Dendritic cell treated with granulocyte-macrophage colony-stimulating factor and Interleukin-4, amounts not matched to agents 40 ng/mL and 50 ng/mL, for 4 days (primary cell): Measurements from ENCODE around the gene GPR42.
A peak's percentile ranks its signal among the peaks of the same experiment; 100 is the strongest.
"Not testable (repeated sequence)": the region's sequence is repeated elsewhere in the genome, so short reads cannot be mapped to it uniquely, and the experiment has no call there.

Source experiments
- H3K27ac Mint-ChIP-seq: one replicate; pipeline ENCODE4 v1.8.0; 2022; ENCODE audit warnings: mild to moderate bottlenecking, mixed read lengths
- H3K27me3 Mint-ChIP-seq: one replicate; pipeline ENCODE4 v1.8.0; 2022; ENCODE audit warnings: mild to moderate bottlenecking, mixed read lengths
- H3K36me3 Mint-ChIP-seq: one replicate; pipeline ENCODE4 v1.8.0; 2022; ENCODE audit warnings: low read depth, mixed read lengths
- H3K4me1 Mint-ChIP-seq: one replicate; pipeline ENCODE4 v1.8.0; 2022; ENCODE audit warnings: low read depth, mixed read lengths
- H3K4me3 Mint-ChIP-seq: one replicate; pipeline ENCODE4 v1.8.0; 2022; ENCODE audit warnings: mild to moderate bottlenecking, moderate library complexity, mixed read lengths
- H3K9me3 Mint-ChIP-seq: one replicate; pipeline ENCODE4 v1.8.0; 2022; ENCODE audit warnings: mixed read lengths
- intact Hi-C: fragments of 100-400 bp; cut with micrococcal nuclease; formaldehyde crosslinking; loops from one replicate; pipeline ENCODE4 v1.15.0; 2022

Gene GPR42

DNA sequence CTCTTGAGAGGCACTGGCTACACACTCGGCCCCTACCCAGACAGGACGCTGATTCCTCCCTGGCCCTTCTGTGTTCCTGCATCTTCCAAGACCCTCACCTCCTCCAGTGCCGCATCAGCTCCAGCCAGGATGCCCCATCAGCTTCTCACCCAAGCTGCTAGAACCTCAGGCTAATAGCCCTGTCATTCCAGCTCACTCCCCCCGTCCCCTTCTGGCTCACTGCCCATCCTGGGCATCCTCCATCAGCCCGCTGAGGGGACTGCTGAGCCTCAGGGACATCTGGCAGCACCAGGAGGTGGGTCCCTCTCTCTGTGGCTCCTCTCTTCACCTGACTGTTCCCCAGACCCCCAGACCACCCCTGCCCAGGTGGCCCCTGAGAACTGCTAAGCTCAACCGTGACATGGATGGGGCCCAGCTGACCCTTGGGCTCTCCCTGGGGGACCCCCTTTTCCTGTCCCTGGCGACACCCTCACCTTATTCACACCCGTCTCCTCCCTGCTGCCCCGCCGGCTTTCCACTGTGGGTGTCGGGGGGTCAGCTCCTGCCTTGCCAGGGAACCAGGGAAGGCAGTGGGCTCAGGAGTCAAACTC, 7.8 kb upstream of the GPR42 start:
- Mint-ChIP-seq H3K4me1 (peaks cover 9% of the 10 kb centered on the region), H3K27me3 (no peaks in the 10 kb centered on the region), H3K9me3 (no peaks in the 10 kb centered on the region), H3K36me3 (no peaks in the 10 kb centered on the region), H3K4me3 (no peak overlapping the region), H3K27ac (no peak overlapping the region)
- intact Hi-C loops = no loop called here

DNA sequence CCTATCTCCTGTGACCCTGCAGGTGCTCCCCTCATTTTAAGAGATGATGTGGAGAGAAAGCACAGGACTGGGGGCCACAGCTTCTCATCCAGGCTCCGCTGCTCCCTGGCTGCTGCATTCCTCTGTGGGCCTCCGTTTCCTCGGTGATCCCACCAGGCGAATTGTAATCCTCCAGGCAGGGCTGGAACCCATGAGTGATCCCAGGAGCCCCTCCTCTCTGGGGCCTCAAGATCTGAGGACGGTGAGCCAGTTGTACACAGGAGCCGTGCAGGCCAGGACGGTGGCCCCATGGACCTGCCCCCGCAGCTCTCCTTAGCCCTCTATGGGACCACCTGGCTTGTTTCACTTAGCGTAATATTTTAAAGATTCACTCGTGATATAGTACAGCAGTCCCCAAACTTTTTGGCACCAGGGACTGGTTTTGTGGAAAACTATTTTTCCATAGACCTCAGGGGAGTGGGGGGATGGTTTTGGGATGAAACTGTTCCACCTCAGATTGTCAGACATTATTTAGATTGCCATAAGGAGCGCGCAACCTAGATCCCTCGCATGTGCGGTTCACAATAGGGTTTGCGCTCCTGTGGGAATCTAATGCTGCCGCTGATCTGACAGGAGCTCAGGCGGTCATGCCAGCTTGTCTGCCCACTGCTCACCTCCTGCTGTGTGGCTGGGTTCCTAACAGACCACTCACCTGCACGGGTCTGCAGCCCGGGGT, 7.0 kb upstream of the GPR42 start:
- intact Hi-C loops = no loop called here
- no peaks in the 10 kb centered on the region for H3K36me3 Mint-ChIP-seq
- peaks cover 2% of the 10 kb centered on the region for H3K4me1 Mint-ChIP-seq
- no peaks in the 10 kb centered on the region for H3K27me3 Mint-ChIP-seq
- H3K4me3 Mint-ChIP-seq = no peak overlapping the region
- H3K9me3 Mint-ChIP-seq = no peaks in the 10 kb centered on the region
- H3K27ac Mint-ChIP-seq = no peak overlapping the region

DNA sequence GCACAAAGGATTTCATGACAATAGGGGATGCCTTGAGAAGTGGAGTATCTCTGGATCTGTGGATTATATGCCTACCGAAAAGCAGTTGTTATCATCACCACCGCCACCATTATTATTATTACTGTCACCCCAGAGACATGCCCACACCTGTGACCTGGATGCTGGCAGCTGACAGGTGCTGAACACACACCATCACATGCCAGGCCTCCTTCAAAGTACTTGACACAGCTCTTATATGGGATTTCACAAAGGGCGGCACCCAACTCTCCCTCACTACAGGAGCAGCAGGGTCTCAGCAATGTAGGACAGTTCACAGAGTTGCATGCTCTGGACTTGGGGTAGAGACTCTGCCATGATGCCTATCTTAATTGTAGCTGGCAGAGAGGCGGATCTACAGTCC, 5.6 kb upstream of the GPR42 start:
- H3K4me3 Mint-ChIP-seq = no peak overlapping the region
- H3K9me3 Mint-ChIP-seq = no peaks in the 10 kb centered on the region
- intact Hi-C loops = no loop called here
- H3K27me3 Mint-ChIP-seq = no peaks in the 10 kb centered on the region
- no peaks in the 10 kb centered on the region for H3K4me1 Mint-ChIP-seq
- H3K36me3 Mint-ChIP-seq = no peaks in the 10 kb centered on the region
- no peak overlapping the region for H3K27ac Mint-ChIP-seq

DNA sequence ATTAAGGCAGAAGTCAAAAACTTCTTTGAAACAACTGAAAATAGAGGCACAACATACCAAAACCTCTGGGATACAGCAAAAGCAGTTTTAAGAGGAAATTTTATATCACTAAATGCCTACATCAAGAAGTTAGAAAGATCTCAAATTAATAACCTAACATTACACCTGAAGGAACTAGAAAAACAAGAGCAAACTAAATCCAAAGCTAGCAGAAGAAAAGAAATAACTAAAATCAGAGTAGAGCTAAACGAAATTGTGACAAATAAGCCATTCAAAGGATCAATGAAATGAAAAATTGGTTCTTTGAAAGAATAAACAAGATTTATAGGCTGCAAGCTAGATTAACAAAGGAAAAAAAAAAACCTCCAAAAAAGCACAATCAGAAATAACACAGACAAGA, 2.5 kb upstream of the GPR42 start:
- Mint-ChIP-seq H3K4me3 (no peak overlapping the region), H3K36me3 (no peaks in the 10 kb centered on the region), H3K27ac (no peak overlapping the region), H3K27me3 (no peaks in the 10 kb centered on the region), H3K9me3 (no peaks in the 10 kb centered on the region), H3K4me1 (no peaks in the 10 kb centered on the region)
- intact Hi-C loops = no loop called here

DNA sequence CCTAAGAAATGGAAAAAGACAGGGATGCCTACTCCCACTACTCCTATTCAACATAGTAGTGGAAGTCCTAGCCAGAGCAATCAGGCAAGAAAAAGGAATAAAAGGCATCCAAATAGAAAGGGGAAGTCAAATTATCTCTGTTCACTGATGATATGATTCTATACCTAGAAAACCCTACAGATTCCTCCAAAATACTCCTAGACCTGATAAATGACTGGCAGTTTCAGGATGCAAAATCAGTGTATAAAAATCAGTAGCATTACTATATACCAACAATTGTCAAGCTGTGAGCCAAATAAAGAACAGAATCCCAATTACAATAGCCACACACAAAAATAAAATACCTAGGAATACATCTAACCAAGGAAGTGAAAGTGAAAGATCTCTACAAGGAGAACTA, 1.3 kb upstream of the GPR42 start:
- Mint-ChIP-seq H3K4me1 (peaks cover 10% of the 10 kb centered on the region), H3K9me3 (no peaks in the 10 kb centered on the region), H3K27ac (no peak overlapping the region), H3K4me3 (no peak overlapping the region), H3K36me3 (no peaks in the 10 kb centered on the region), H3K27me3 (peaks cover 4% of the 10 kb centered on the region)
- intact Hi-C loops = no loop called here

DNA sequence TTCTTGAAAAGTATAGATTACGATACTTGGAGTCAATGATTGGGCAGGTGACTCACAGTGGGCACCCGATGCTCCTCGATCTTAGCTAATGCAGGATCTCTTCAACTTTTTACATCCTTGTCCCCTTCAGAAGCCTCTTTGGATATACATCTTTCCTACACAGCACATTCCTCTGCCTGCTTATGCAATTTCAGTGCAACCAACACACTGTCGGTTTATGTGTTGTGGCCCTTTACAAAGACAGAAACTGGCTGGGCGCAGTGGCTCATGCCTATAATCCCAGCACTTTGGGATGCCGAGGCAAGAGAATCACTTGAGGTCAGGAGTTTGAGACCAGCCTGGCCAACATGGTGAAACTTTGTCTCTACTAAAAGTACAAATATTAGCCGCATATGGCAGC, 2.6 kb downstream of the GPR42 start:
- Mint-ChIP-seq H3K36me3 (no peaks in the 10 kb centered on the region), H3K27ac (peak overlapping the region; percentile 75), H3K4me3 (no peak overlapping the region), H3K4me1 (peaks cover 38% of the 10 kb centered on the region), H3K9me3 (no peaks in the 10 kb centered on the region), H3K27me3 (peaks cover 29% of the 10 kb centered on the region)
- intact Hi-C loops = no loop called here

DNA sequence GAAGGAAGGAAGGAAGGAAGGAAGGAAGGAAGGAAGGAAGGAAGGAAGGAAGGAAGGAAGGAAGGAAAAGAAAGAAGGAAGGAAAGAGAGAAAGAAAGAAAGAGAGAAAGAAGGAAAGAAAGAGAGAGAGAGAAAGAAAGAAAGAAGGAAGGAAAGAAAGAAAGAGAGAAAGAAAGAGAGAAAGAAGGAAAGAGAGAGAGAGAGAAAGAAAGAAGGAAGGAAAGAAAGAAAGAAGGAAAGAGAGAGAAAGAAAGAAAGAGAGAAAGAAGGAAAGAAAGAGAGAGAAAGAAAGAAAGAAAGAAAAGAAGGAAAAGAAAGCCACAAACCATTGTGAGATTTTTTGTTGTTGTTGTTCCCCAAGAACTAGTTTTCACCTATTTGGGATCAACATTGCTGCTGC, 3.2 kb downstream of the GPR42 start:
- intact Hi-C loops, H3K36me3 Mint-ChIP-seq, H3K9me3 Mint-ChIP-seq, H3K4me3 Mint-ChIP-seq: not testable (repeated sequence)
- H3K27ac Mint-ChIP-seq = peak overlapping the region; percentile 75
- H3K4me1 Mint-ChIP-seq = peaks cover 38% of the 10 kb centered on the region
- peaks cover 33% of the 10 kb centered on the region for H3K27me3 Mint-ChIP-seq

DNA sequence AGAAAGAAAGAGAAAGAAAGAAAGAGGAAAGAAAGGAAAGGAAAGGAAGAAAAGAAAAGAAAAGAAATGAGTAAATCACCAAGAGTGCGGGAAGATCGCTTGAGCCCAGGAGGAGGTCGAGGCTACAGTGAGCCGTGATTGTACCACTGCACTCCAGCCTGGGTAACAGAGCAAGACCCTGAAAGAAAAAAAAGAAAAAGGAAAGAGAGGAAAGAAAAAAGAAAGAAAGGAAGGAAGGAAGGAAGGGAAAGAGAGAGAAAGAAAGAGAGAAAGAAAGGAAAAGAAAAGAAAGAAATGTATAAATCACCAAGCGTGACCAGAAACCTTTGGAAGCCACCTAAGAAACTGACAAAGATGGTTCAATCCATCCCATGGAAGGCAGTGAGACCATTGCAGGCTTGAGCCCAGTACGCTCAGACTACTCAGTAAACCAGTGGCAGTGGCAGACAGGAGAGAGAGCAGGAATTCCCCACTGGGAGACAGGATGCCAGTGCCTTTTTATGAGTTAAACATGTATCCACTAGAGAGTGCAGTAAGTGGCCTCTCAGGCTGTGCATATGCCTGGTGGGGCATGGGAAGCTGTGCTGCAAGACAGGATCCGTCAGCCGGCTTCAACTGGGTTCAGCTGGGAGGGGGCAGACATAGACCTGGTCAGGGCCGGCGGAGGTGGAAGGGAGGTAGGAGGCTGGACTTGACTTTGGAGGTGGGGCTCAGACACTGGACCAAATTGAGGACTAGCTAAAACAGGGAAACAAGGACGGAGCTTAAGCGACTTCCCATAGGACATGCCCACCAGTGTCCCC, 4.8 kb downstream of the GPR42 start:
- intact Hi-C loops = no loop called here
- Mint-ChIP-seq H3K27ac (peak overlapping the region; percentile 75), H3K36me3 (no peaks in the 10 kb centered on the region), H3K9me3 (no peaks in the 10 kb centered on the region), H3K27me3 (peaks cover 38% of the 10 kb centered on the region), H3K4me1 (peaks cover 41% of the 10 kb centered on the region), H3K4me3 (peak overlapping the region; percentile 15)

DNA sequence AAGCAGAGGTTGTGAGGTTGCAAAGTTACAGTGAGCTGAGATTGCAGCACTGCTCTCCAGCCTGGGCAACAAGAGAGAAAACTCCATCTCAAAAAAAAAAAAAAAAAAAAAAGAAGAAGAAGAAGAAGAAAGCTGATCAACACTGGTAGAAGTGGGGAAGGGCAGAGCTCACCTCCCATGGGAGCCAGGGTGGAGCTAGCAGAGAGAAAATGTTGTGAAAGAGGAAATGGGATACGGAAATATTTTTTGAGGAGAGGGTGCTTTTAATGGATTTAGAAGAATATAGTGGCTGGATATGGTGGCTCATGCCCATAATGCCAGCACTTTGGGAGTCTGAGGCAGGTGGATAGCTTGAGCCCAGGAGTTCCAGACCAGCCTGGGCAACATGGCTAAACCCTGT, 6.8 kb downstream of the GPR42 start:
- peaks cover 54% of the 10 kb centered on the region for H3K27me3 Mint-ChIP-seq
- H3K27ac Mint-ChIP-seq = no peak overlapping the region
- no peak overlapping the region for H3K4me3 Mint-ChIP-seq
- no peaks in the 10 kb centered on the region for H3K9me3 Mint-ChIP-seq
- peaks cover 49% of the 10 kb centered on the region for H3K4me1 Mint-ChIP-seq
- intact Hi-C loops = no loop called here
- no peaks in the 10 kb centered on the region for H3K36me3 Mint-ChIP-seq

DNA sequence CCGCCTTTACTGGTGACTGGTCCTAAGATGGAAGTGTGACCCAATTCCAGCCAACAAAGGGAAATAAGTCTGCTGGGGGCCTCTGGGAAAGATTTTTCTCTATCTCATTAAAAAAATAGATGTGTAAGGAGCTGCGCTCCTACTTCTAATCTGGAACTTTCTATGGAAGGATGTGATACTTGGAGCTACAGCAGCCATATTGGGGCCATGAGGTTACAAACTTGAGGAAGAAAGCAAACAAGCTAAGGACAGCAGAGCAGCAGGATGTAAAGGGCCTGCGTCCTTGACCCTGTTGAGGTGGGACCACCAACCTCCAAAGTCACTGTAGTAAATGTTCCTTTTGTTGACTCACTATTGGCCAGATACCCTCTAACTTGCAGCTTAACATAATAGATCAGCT, 7.5 kb downstream of the GPR42 start:
- peaks cover 49% of the 10 kb centered on the region for H3K4me1 Mint-ChIP-seq
- no peaks in the 10 kb centered on the region for H3K9me3 Mint-ChIP-seq
- H3K36me3 Mint-ChIP-seq = no peaks in the 10 kb centered on the region
- no peak overlapping the region for H3K27ac Mint-ChIP-seq
- H3K27me3 Mint-ChIP-seq = peaks cover 61% of the 10 kb centered on the region
- intact Hi-C loops = no loop called here
- H3K4me3 Mint-ChIP-seq = no peak overlapping the region

DNA sequence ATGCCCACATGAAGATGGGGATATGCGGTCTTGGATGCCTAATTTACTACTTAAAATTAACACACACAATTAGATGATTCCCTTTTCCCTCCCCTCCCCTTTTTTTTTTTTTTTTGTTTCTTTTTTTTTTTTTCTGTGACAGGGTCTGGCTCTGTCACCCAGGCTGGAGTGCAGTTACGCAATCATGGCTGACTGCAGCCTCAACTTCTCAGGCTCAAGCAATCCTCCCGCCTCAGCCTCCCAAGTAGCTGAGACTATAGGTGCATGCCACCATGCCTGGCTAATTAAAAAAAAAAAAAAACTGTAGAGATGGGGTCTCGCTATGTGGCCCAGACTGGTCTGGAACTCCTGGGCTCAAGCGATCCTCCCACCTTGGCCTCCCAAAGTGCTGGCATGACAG, 8.7 kb downstream of the GPR42 start:
- H3K4me3 Mint-ChIP-seq, H3K9me3 Mint-ChIP-seq, H3K27ac Mint-ChIP-seq, H3K36me3 Mint-ChIP-seq, intact Hi-C loops: not testable (repeated sequence)
- Mint-ChIP-seq H3K27me3 (peaks cover 61% of the 10 kb centered on the region), H3K4me1 (peaks cover 39% of the 10 kb centered on the region)

DNA sequence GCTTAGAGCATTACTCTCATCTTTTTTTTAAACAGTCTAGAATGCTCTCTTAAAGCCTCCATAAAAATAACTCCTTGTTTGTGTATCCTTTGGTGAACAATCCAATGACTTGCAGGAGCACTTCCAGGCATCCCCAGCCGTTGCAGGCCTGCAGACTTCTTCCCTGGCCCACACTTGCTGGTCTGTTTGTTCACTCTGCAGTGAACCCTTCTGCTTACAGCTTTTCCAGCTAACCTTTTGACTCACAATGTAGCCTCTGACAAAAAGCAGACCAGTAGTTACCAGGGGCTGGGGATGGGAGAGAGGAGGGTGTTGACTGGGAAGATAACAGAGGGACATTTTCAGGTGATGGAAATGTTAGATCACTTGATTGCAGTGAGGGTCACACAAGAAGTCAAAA, 9.1 kb downstream of the GPR42 start:
- Mint-ChIP-seq H3K27ac (no peak overlapping the region), H3K36me3 (no peaks in the 10 kb centered on the region), H3K9me3 (no peaks in the 10 kb centered on the region), H3K4me1 (peaks cover 35% of the 10 kb centered on the region), H3K27me3 (peaks cover 64% of the 10 kb centered on the region), H3K4me3 (no peak overlapping the region)
- intact Hi-C loops = no loop called here

DNA sequence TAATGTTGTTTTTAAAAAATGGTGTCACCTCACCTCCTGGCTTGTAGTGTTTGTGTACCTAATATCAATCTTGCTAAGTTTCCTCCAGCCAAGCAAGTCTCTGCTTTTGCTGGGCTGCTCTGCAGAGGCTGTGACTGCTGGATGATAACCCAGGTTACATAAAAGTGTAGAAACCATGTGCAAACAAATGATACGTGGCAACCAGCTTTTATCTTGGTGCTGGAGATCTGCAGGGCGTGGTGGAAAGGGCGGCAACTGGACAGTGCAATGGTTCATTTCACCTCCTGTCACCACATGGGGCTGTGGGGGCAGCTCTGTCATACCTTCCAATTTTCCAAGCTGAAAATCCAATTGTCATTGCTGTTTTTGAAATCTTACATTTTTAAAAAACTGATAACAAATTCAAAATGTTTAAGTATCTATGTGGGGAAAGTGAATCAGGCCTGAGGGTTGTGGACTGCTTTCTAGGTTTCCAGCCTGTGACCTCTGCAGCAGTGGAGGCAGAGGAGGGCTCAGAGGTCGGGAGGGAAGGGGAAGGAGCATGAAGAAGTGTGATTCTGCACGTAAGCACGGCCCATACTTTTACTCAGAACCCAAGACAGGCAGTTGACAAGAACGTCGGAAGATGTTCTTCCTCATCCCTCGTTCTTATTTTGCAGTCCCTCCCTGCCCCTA, 9.7 kb downstream of the GPR42 start:
- Mint-ChIP-seq H3K9me3 (no peaks in the 10 kb centered on the region), H3K4me3 (no peak overlapping the region), H3K36me3 (no peaks in the 10 kb centered on the region), H3K27me3 (peaks cover 59% of the 10 kb centered on the region), H3K4me1 (peaks cover 29% of the 10 kb centered on the region), H3K27ac (no peak overlapping the region)
- intact Hi-C loops = no loop called here

DNA sequence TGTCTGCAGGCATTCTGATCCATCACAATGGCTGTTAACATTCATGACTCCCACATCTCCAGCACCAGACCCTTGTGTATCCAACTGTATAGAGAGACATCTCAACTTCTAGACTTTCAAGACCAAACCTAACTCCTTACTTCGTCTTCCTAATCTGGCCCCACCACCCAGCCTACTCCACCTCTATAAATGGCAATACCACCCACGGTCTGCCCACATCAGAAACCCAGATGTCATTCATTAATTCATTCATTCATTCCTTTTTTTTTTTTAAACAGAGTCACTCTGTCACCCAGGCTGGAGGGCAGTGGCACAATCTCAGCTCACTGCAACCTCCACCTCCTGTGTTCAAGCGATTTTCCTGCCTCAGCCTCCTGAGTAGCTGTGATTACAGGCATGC, 10.4 kb downstream of the GPR42 start:
- Mint-ChIP-seq H3K36me3 (peaks cover 2% of the 10 kb centered on the region), H3K4me3 (no peak overlapping the region), H3K4me1 (peaks cover 22% of the 10 kb centered on the region), H3K27me3 (peaks cover 54% of the 10 kb centered on the region), H3K9me3 (peaks cover 3% of the 10 kb centered on the region), H3K27ac (no peak overlapping the region)
- intact Hi-C loops = no loop called here
